GM19023 (cell line): ENCODE data around the gene HOXA1.
"Not testable (repeated sequence)": the region's sequence is repeated elsewhere in the genome, so short reads cannot be mapped to it uniquely, and the experiment has no call there.

Experiments
- ATAC-seq: cut with Tn5 transposase; IDR thresholded peaks from one replicate; pipeline ENCODE4 v1.9.1; 2021; ENCODE audit warnings: mild to moderate bottlenecking, moderate library complexity; ENCODE audit not compliant: unreplicated experiment

The HOXA1 gene

GRCh38 chr7:27053153-27053552 is 42.6 kb downstream of the HOXA1 start:
- no peak for ATAC-seq

DNA sequence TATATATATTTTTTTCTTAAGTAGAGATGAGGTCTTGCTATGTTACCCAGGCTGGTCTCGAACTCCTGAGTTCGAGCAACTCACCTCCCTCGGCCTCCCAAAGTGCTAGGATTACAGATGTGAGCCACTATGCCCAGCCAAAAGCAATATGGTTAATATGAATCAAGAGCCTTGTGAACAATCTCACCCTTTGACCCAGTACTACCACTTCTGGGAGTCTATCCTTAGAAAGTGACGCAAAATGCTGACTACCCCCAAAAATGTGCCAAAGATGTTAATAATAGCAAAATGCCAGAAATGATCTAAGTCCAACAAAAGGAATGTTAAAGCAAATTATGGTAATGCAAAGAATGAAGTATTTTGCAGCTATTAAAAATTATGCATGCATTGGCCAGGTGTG is 44.3 kb downstream of the HOXA1 start:
- no peak for ATAC-seq

- ATAC-seq = no peak
These were observed 47.4 kb downstream of the HOXA1 start for GRCh38 chr7:27048438-27048837.

DNA sequence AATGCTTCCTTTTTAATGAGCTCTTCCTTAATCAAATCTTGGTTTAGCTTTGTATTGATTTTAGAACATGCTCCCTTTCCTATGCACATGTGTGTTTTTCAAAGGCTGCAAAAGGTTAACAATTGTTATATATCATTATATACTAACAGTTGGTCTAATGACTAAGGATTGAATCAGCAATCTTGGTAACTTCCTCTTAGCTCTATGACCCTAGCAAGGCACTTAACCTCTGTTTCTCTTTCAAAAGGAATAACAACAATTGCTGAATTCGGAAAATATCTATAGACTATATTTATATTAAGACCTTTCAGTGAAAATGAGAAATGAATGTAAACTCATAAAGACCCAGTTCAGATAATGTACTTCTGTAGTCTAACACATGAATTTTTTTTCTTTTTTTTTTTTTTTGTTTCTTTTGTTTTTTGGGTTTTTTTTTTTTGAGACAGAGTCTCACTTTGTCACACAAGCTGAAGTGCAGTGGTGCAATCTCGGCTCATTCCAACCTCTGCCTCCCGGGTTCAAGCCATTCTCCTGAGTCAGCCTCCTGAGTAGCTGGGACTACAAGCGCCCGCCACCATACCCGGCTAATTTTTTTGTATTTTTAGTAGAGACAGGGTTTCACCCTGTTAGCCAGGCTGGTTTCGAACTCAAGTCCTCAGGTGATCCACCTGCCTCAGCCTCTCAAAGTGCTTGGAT is 48.8 kb downstream of the HOXA1 start:
- no peak for ATAC-seq

- not testable (repeated sequence) for ATAC-seq
These were observed 49.8 kb downstream of the HOXA1 start for GRCh38 chr7:27045972-27046371.

DNA sequence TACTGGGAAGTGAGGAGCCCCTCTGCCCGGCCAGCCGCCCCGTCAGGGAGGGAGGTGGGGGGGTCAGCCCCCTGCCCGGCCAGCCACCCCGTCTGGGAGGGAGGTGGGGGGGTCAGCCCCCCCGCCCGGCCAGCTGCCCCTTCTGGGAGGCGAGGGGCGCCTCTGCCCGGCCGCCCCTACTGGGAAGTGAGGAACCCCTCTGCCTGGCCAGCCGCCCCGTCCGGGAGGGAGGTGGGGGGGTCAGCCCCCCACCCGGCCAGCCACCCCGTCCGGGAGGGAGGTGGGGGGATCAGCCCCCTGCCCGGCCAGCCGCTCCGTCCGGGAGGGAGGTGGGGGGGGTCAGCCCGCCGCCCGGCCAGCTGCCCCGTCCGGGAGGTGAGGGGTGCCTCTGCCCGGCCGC is 50.7 kb downstream of the HOXA1 start:
- not testable (repeated sequence) for ATAC-seq
